ENCODE results near the gene TCEA2.

The TCEA2 gene

GRCh38 chr20:64076061-64076997 is 13.3 kb downstream of the TCEA2 start:
- no peak for DNase-seq (ENCODE audit: low read depth)
- no peak overlapping the region for H3K4me3 ChIP-seq (ENCODE audit: low read length)
- no peak for TF ChIP-seq CTCF (IDR thresholded peaks at IDR 0.05; ENCODE audit: insufficient read depth, low read depth, low read length, missing control alignments)

GRCh38 chr20:64077094-64077493 is 14.1 kb downstream of the TCEA2 start:
- TF ChIP-seq CTCF (IDR thresholded peaks at IDR 0.05; ENCODE audit: insufficient read depth, low read depth, low read length, missing control alignments) = no peak
- no peak for DNase-seq (ENCODE audit: low read depth)
- H3K4me3 ChIP-seq (ENCODE audit: low read length) = no peak overlapping the region

GRCh38 chr20:64077541-64077875 is 14.5 kb downstream of the TCEA2 start:
- TF ChIP-seq CTCF (IDR thresholded peaks at IDR 0.05; ENCODE audit: insufficient read depth, low read depth, low read length, missing control alignments) = no peak
- no peak for DNase-seq (ENCODE audit: low read depth)
- H3K4me3 ChIP-seq (ENCODE audit: low read length) = no peak overlapping the region

- no peak for DNase-seq (ENCODE audit: low read depth)
- H3K4me3 ChIP-seq (ENCODE audit: low read length) = no peak overlapping the region
- no peak for TF ChIP-seq CTCF (IDR thresholded peaks at IDR 0.05; ENCODE audit: insufficient read depth, low read depth, low read length, missing control alignments)
Observed at GRCh38 chr20:64077876-64078551, 15.0 kb downstream of the TCEA2 start.

GRCh38 chr20:64078934-64079272 is 15.9 kb downstream of the TCEA2 start:
- DNase-seq (ENCODE audit: low read depth) = no peak
- peak overlapping the region; percentile 60 for H3K4me3 ChIP-seq (ENCODE audit: low read length)
- TF ChIP-seq CTCF (IDR thresholded peaks at IDR 0.05; ENCODE audit: insufficient read depth, low read depth, low read length, missing control alignments) = no peak

GRCh38 chr20:64079273-64080012 is 16.4 kb downstream of the TCEA2 start, which contains the start of gene RGS19:
Gene RGS19 (minus strand): TSS chr20:64079518. CDS start chr20:64076886, 2,632 bp downstream.
- no peak for TF ChIP-seq CTCF (IDR thresholded peaks at IDR 0.05; ENCODE audit: insufficient read depth, low read depth, low read length, missing control alignments)
- peak; percentile 56 for DNase-seq (ENCODE audit: low read depth)
- H3K4me3 ChIP-seq (ENCODE audit: low read length) = peak within 1 kb of the TSS; percentile 60
